GM12892 (cell line): ENCODE measurements around the gene CDHR1.

Experiments used
- POLR2A ChIP-seq: IDR thresholded peaks from 2 replicates; pipeline ENCODE4 v1.6.1; 2011; ENCODE audit warnings: low read depth, low read length, control low read depth
- POLR2AphosphoS5 ChIP-seq: IDR thresholded peaks from 2 replicates; pipeline ENCODE4 v1.6.1; 2011; ENCODE audit warnings: low read depth, low read length, control low read depth
- TAF1 ChIP-seq: IDR thresholded peaks from 2 replicates; pipeline ENCODE4 v1.6.1; 2011; ENCODE audit warnings: low read depth, mild to moderate bottlenecking, control low read depth, low read length, borderline replicate concordance

DNA sequence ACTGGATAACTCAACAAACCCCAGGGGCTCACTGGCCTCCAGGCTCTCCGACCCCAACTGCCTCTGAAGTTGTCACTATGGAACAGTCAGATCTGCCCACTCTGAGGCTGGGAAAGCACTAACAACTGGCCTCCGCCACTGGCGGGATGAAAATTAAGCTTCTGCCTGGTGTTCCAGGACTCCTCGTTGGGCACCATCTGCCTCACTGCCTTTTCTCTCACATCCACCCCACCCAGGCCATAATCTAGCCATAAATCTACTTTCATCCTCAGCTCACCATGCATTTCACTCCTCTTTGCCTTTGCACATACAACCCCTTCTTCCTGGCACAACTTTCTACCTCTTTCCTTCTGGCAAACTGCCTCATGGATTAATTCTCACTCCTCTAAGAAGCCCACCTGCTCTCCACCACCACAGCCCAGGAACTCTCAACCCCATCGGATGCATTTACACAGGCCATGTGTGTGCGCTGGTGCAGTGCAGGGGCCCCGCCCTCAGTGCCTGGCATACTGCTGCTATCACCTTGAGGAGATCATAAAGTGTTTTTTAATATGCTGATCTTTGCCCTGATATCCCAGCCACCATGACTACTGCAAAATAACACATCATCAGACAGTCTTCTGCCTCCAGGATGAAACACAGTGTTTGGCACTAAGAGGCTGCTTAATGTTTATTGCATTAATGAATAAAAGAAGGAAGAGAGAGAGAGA lies 4.0 kb downstream of the CDHR1 start:
- TF ChIP-seq POLR2A (no peak), TAF1 (no peak), POLR2AphosphoS5 (no peak)
